NOMO-1 (cell line): Measurements from ENCODE around the gene INO80D.

ENCODE experiments used
- DNase-seq, 2 experiments: peaks; one replicate each; lab custom pipeline; 2025; ENCODE audit not compliant: unreplicated experiment in 2 of 2; lab: John Stamatoyannopoulos, UW

The INO80D gene

GRCh38 chr2:205947621-205948495 lies 138.1 kb downstream of the INO80D start:
- peak; percentile 44 to 51 for DNase-seq

DNA sequence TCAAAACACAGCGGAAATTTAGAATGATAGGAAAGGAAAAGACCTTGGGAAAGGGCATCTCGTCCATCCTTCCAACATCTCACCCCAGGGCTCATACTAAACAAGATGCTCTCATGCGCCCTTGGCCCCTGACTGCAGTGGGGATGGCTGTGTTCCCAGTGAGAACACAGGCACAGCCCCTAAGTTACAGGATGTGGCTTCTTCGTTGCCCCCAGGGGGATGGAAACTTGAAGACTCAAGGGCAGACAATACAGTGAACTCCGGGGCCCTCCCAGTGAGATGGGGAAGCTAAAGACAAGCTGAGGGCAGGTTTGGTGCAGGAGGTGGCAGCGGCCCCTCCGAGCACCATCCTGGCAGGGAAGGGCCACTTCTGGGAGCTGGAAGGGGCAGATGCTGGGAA lies 139.7 kb downstream of the INO80D start:
- DNase-seq = no peak
